ENCODE measurements around the gene SULT4A1. TPM values are rescaled to one million over a fixed set of nuclear protein-coding genes. Genes with fewer than 3 reads are reported as not detected.

The SULT4A1 gene
- total RNA-seq, 4 donors from 2014 or later: 0.34 to 0.47 TPM; not detected in 2

DNA sequence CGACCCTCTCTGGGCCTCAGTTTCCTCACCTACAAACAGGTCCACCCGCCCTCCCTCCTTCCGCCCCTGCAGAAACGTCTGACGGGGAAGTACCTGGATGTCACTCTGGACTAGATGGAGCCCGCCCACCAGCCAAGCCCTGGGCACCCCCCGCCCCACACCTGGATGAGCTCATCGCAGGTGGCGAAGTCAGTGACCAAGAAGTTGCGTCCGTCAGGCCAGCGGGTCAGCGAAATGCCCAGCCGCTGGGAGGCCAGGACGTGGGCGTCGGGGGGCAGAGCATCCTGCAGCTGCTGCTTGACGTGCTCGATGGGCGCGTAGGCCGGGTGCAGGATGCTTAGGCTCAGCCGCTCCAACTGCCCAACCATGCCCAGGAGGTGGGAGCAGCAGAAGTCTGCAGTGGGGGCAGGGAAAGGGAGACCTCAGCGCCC, 28.6 kb upstream of the SULT4A1 start:
- 22% methylated on average over 9 of the region's 24 CpGs for WGBS
- no peaks in the 10 kb centered on the region for H3K36me3 ChIP-seq
- TF ChIP-seq POLR2AphosphoS5 (IDR thresholded peaks at IDR 0.05) (no peak), POLR2A (IDR thresholded peaks at IDR 0.05) (no peak), EP300 (IDR thresholded peaks at IDR 0.05) (no peak)
- TF ChIP-seq, protein P1, sequence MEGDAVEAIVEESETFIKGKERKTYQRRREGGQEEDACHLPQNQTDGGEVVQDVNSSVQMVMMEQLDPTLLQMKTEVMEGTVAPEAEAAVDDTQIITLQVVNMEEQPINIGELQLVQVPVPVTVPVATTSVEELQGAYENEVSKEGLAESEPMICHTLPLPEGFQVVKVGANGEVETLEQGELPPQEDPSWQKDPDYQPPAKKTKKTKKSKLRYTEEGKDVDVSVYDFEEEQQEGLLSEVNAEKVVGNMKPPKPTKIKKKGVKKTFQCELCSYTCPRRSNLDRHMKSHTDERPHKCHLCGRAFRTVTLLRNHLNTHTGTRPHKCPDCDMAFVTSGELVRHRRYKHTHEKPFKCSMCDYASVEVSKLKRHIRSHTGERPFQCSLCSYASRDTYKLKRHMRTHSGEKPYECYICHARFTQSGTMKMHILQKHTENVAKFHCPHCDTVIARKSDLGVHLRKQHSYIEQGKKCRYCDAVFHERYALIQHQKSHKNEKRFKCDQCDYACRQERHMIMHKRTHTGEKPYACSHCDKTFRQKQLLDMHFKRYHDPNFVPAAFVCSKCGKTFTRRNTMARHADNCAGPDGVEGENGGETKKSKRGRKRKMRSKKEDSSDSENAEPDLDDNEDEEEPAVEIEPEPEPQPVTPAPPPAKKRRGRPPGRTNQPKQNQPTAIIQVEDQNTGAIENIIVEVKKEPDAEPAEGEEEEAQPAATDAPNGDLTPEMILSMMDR (IDR thresholded peaks at IDR 0.05): no peak
- no peaks in the 10 kb centered on the region for H3K9me3 ChIP-seq
- H3K4me1 ChIP-seq: peaks cover 12% of the 10 kb centered on the region
- H3K27ac ChIP-seq: no peak overlapping the region
- H3K27me3 ChIP-seq: peaks cover 80% of the 10 kb centered on the region
- DNase-seq (ENCODE audit: low spot score in 2 of 2): no peak
- H3K4me3 ChIP-seq: peak overlapping the region; percentile 9

DNA sequence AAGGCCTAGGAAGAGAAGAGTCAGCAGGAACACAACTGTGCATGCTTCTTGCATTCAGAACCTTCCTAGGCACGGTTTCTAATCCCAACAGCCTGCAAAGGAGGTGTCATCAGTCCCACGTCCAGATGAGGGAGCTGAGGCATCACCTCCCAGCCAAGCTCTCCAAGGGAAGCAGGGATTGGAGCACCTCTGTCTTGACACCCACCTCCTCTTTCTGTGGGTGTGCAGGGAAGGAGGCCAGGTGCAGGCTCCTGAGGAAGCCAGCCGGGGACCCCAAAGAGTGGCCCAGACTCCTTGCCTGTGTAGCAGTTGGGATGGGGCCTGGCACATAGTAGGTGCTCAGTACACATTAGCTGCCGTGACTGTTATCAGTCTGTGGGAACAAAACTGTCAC, 27.5 kb upstream of the SULT4A1 start:
- no peaks in the 10 kb centered on the region for H3K9me3 ChIP-seq
- H3K4me3 ChIP-seq: no peak overlapping the region
- peaks cover 12% of the 10 kb centered on the region for H3K4me1 ChIP-seq
- no peak overlapping the region for H3K27ac ChIP-seq
- peaks cover 89% of the 10 kb centered on the region for H3K27me3 ChIP-seq
- H3K36me3 ChIP-seq: no peaks in the 10 kb centered on the region
- 38% methylated on average over 4 of the region's 4 CpGs for WGBS
- TF ChIP-seq EP300 (IDR thresholded peaks at IDR 0.05): no peak
- TF ChIP-seq, protein P1 (IDR thresholded peaks at IDR 0.05): no peak
- no peak for TF ChIP-seq POLR2A (IDR thresholded peaks at IDR 0.05)
- TF ChIP-seq POLR2AphosphoS5 (IDR thresholded peaks at IDR 0.05): no peak
- DNase-seq (ENCODE audit: low spot score in 2 of 2): no peak

DNA sequence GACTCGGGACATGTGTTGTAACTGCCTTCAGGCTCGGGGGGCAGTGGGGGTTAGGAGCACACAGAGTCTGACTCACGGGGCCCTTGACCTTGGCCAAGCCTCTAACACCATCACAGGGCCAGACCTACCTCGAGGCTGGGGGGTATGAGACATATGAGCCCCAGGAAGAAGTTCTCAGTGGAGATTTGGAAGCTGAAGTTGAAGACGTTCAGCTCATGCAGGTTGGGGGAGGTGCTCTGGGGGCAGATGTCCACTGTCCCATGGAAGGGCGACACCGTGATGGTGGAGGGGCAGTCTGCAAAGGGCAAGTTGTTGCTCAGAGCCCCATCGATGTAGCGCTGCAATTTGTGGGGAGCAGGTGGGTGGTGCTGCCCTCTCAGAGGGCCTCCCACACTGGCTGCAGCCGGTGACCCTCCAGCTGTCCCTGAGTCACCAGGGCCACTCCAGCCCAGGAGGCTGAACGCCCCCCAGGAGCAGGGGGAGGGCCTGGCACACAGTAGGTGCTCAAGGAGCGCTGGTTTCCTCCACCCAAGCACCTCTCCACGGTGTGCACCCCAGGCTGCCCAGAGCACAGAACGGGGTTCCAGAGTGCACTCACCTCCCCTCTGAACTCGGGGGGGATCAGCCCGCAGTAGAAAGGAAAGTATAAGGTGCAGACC, 27.0 kb upstream of the SULT4A1 start:
- Histone ChIP-seq H3K4me3 (no peak overlapping the region), H3K27ac (no peak overlapping the region), H3K27me3 (peaks cover 93% of the 10 kb centered on the region), H3K4me1 (peaks cover 12% of the 10 kb centered on the region), H3K36me3 (no peaks in the 10 kb centered on the region), H3K9me3 (no peaks in the 10 kb centered on the region)
- DNase-seq (ENCODE audit: low spot score in 2 of 2): no peak
- TF ChIP-seq POLR2A (IDR thresholded peaks at IDR 0.05): no peak
- no peak for TF ChIP-seq POLR2AphosphoS5 (IDR thresholded peaks at IDR 0.05)
- TF ChIP-seq, protein P1 (IDR thresholded peaks at IDR 0.05): no peak
- TF ChIP-seq EP300 (IDR thresholded peaks at IDR 0.05): no peak
- WGBS: 68% methylated on average over 9 of the region's 16 CpGs

DNA sequence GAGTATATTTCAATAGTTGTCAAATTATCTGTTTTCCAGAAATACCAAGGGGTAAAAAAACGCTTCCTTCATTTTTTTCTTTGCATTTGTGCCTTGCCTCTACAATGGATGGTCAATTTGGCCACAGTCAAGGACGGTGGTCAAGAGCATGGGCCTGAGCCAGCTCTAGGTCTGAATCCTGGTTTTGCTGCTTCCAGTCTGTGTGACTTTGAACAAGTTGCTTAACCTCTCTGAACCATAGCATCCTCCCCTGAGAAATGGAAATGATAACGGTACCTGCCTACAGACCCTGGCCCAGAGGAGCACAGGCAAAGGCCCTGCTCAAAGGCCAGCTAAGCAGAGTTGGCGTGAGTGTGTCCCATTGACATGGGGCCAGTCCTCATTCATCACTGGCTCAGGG, 26.4 kb upstream of the SULT4A1 start:
- Histone ChIP-seq H3K9me3 (no peaks in the 10 kb centered on the region), H3K4me1 (peaks cover 12% of the 10 kb centered on the region), H3K27me3 (peaks cover 90% of the 10 kb centered on the region), H3K27ac (no peak overlapping the region), H3K4me3 (no peak overlapping the region), H3K36me3 (no peaks in the 10 kb centered on the region)
- TF ChIP-seq POLR2A (IDR thresholded peaks at IDR 0.05): no peak
- TF ChIP-seq EP300 (IDR thresholded peaks at IDR 0.05): no peak
- TF ChIP-seq, protein P1 (IDR thresholded peaks at IDR 0.05): no peak
- TF ChIP-seq POLR2AphosphoS5 (IDR thresholded peaks at IDR 0.05): no peak
- no peak for DNase-seq (ENCODE audit: low spot score in 2 of 2)
- WGBS: 85% methylated on average over 3 of the region's 4 CpGs

DNA sequence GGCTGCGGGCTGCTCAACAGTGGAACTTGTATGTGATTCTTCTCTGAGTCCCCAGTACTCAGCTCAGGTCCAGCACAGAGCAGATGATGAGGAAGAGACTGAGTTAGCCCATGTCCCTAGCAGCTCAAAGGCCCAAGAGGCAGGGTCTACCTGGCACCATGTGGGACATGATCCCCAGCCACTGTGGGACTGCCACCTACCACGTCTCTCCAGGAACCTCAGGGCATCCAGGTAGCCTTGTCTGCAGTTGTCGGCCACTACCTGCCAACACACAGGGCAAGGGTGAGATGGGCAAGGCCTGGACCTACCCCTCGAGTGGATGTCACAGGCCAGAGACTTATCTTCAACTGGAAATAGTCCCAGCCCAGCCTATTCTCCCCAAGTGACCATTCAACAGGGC, 25.1 kb upstream of the SULT4A1 start:
- peaks cover 83% of the 10 kb centered on the region for H3K27me3 ChIP-seq
- H3K4me1 ChIP-seq: peaks cover 12% of the 10 kb centered on the region
- no peak overlapping the region for H3K27ac ChIP-seq
- WGBS: 85% methylated on average over 3 of the region's 4 CpGs
- no peaks in the 10 kb centered on the region for H3K9me3 ChIP-seq
- TF ChIP-seq EP300 (IDR thresholded peaks at IDR 0.05): no peak
- TF ChIP-seq, protein P1 (IDR thresholded peaks at IDR 0.05): no peak
- no peak for TF ChIP-seq POLR2AphosphoS5 (IDR thresholded peaks at IDR 0.05)
- TF ChIP-seq POLR2A (IDR thresholded peaks at IDR 0.05): no peak
- no peak overlapping the region for H3K4me3 ChIP-seq
- no peak for DNase-seq (ENCODE audit: low spot score in 2 of 2)
- no peaks in the 10 kb centered on the region for H3K36me3 ChIP-seq
